ENCODE results near the gene CELF1.

GRCh38 chr11:47566149-47566698 lies 13.3 kb upstream of the CELF1 start:
- no peak for TF ChIP-seq POLR2A (IDR thresholded peaks at IDR 0.05)
- TF ChIP-seq, protein P1, sequence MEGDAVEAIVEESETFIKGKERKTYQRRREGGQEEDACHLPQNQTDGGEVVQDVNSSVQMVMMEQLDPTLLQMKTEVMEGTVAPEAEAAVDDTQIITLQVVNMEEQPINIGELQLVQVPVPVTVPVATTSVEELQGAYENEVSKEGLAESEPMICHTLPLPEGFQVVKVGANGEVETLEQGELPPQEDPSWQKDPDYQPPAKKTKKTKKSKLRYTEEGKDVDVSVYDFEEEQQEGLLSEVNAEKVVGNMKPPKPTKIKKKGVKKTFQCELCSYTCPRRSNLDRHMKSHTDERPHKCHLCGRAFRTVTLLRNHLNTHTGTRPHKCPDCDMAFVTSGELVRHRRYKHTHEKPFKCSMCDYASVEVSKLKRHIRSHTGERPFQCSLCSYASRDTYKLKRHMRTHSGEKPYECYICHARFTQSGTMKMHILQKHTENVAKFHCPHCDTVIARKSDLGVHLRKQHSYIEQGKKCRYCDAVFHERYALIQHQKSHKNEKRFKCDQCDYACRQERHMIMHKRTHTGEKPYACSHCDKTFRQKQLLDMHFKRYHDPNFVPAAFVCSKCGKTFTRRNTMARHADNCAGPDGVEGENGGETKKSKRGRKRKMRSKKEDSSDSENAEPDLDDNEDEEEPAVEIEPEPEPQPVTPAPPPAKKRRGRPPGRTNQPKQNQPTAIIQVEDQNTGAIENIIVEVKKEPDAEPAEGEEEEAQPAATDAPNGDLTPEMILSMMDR (IDR thresholded peaks at IDR 0.05) = no peak
- no peak for TF ChIP-seq POLR2AphosphoS5 (IDR thresholded peaks at IDR 0.05)
